Prostate gland (tissue), 2 donors: ENCODE data around the gene ABCA1.

ENCODE experiments used
- POLR2A ChIP-seq: fragments of 450-650 bp; IDR thresholded peaks from one replicate; pipeline ENCODE4 v1.6.1; 2016; ENCODE audit warnings: antibody characterized with exemption, mild to moderate bottlenecking
- TF ChIP-seq, protein P1 (sequence below), 4 experiments: fragments of 200-600 bp in 2 of 4; fragments of 450-650 bp in 2 of 4; sonication (generic) in 2 of 4; IDR thresholded peaks; 1 replicate in 3 of 4; 2 replicates in 1 of 4; pipeline ENCODE4 v1.5.1; 2016 to 2019; ENCODE audit warnings: antibody characterized with exemption in 4 of 4, mild to moderate bottlenecking in 2 of 4, moderate library complexity in 2 of 4

DNA sequence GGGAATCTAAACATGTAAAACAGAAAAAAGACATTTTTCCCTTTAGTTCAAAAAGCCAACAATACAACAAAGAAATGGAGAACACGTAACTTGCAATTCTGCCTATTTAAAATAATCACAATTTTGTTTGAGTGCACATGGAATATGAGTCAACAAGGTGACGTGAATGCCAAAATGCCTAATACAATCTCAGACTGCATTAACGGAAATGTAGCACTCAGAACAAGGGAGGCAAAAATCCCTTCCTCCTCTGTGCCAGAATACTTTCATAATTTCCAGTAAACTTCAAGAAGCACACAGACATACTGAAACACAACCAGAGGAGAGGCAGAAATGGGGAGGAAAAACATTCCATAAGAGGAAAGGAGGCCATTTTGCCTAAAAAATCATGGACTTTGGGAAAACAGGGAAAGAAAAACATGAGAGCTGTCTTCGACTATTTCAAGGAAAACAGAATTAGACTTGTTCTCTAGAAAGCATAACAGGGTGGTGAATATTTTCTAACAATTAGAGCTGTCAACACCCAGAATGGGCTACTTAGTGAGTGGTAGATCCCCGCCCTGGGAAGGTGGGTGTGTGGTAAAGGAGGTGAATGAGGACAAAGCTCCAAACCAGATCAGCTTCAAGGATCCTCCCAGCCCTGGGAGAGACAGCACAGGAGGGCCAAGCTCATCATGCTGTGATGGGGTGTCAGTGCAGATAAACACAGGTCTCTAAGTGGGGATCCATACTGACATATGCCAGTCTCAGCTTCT is 48.2 kb downstream of the ABCA1 start:
- TF ChIP-seq, protein P1, sequence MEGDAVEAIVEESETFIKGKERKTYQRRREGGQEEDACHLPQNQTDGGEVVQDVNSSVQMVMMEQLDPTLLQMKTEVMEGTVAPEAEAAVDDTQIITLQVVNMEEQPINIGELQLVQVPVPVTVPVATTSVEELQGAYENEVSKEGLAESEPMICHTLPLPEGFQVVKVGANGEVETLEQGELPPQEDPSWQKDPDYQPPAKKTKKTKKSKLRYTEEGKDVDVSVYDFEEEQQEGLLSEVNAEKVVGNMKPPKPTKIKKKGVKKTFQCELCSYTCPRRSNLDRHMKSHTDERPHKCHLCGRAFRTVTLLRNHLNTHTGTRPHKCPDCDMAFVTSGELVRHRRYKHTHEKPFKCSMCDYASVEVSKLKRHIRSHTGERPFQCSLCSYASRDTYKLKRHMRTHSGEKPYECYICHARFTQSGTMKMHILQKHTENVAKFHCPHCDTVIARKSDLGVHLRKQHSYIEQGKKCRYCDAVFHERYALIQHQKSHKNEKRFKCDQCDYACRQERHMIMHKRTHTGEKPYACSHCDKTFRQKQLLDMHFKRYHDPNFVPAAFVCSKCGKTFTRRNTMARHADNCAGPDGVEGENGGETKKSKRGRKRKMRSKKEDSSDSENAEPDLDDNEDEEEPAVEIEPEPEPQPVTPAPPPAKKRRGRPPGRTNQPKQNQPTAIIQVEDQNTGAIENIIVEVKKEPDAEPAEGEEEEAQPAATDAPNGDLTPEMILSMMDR (IDR thresholded peaks at IDR 0.05), result no peak
- no peak for TF ChIP-seq POLR2A
